Activated naive CD4-positive, alpha-beta T cell treated with anti-CD3 and anti-CD28 coated beads, Interleukin-2, amount 50 U/mL, for 72 hours (primary cell): Measurements from ENCODE around the gene ATAD1. TPM values are rescaled to one million over a fixed set of nuclear protein-coding genes. Genes with fewer than 3 reads are reported as not detected.
"Not testable (repeated sequence)": the region's sequence is repeated elsewhere in the genome, so short reads cannot be mapped to it uniquely, and the experiment has no call there.

Source experiments
- ATAC-seq, 2 donors: fragments of 150-1000 bp; cut with Tn5 transposase; 2 replicates each; pipeline ENCODE4 v1.10.0; 2021; ENCODE audit warnings: mild to moderate bottlenecking in 2 of 2, moderate library complexity in 2 of 2
- DNase-seq, 2 donors: peaks; one replicate each; pipeline ENCODE4 v3.0.0; 2021 to 2022; ENCODE audit warnings: low spot score in 2 of 2
- H3K27ac Mint-ChIP-seq, 2 donors: one replicate each; pipeline ENCODE4 v1.8.0; 2022; ENCODE audit warnings: mild to moderate bottlenecking in 2 of 2, mixed read lengths in 2 of 2
- H3K36me3 Mint-ChIP-seq, 2 donors: one replicate each; pipeline ENCODE4 v1.8.0; 2022; ENCODE audit warnings: mixed read lengths in 2 of 2
- H3K9me3 Mint-ChIP-seq, 2 donors: one replicate each; pipeline ENCODE4 v1.8.0; 2022; ENCODE audit warnings: mixed read lengths in 2 of 2
- total RNA-seq, 2 donors: library from RNA; stranded (reverse); gene quantifications; one replicate each; pipeline ENCODE4 v1.2.3, GENCODE V29; 2022

The ATAD1 gene
- total RNA-seq, 2 donors from 2014 or later = 35.0 to 51.6 TPM

DNA sequence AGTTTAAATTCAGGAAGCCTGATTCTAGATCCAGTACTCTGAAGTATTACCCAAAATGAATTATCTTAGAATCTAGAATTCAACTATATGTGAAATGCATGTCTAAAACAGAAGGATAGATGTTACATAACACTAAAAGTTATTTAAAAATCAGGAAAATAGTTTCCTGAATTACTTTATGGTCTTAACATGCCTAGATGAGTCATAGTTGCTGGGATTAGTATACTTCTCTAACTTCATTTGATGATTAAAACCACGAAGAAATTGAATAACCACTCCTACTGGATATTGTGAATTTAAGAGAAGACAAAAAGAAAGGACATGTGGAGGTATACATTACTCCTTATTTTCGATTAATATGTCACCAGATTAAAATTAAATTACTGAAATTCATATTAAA, 65.5 kb downstream of the ATAD1 start:
- Mint-ChIP-seq H3K36me3 (peaks cover 5 to 27% of the 10 kb centered on the region in 2 donors), H3K27ac (no peak overlapping the region), H3K9me3 (peaks cover 0 to 3% of the 10 kb centered on the region in 2 donors)
- DNase-seq (no peak), ATAC-seq (no peak)

DNA sequence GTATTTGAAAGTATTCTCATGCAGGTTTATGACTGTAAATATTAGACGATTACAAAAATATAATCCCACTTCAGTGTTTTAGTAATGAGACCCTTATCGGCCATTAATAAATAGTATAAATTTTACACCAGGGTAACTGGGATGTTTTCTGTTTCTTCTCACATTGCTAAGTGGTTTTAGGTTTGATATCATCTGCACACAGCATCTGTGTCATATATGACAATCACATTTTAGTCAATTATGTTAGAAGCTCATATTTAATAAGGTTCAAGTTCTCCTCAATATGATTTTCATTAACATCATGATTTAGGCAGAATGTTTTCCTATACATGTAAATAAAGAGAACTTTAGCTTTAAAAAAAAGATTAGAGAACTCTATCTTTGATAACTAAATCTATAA, 66.8 kb downstream of the ATAD1 start:
- ATAC-seq (no peak), DNase-seq (no peak)
- Mint-ChIP-seq H3K9me3 (peaks cover 0 to 3% of the 10 kb centered on the region in 2 donors), H3K27ac (no peak overlapping the region), H3K36me3 (peaks cover 5 to 27% of the 10 kb centered on the region in 2 donors)

- peak; percentile 46 to 76 for ATAC-seq
- peaks cover 0 to 3% of the 10 kb centered on the region in 2 donors for H3K9me3 Mint-ChIP-seq
- peaks cover 5 to 24% of the 10 kb centered on the region in 2 donors for H3K36me3 Mint-ChIP-seq
- peak overlapping the region in 1 of 2 donors; percentile 26 for H3K27ac Mint-ChIP-seq
- no peak for DNase-seq
Observed at GRCh38 chr10:87750817-87751216, 67.2 kb downstream of the ATAD1 start.

DNA sequence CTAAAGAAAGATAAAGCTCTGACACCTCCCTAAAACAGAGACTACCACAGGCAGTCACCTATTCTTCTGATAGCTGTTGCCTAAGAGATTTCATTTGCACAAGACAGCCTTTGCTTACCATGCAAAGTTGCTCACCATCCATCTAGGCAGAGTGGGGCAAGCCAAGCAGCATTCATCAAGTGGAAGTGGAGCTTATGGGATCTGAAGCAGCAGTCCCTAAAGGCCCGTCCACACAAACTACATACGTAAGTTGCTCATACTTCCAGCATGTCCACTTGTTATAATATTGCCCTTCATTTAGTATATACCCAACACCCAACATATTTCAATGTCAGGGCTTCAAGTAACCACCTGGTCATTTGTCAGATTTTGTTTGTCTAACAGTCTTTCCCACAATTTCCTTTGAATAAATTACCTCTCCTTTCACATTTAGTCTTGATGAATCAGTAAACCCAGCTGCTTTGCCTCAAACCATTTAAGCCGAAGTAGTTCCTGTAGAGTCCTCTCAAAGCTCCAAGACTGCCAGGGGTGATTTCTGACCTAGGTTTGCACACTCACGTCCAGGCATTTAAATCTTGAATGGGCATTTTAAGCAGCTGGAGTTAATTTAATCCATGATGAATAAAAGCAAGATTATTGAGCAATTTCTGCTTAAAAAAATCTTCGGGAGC, 67.9 kb downstream of the ATAD1 start:
- H3K27ac Mint-ChIP-seq = peak overlapping the region in 1 of 2 donors; percentile 26

DNA sequence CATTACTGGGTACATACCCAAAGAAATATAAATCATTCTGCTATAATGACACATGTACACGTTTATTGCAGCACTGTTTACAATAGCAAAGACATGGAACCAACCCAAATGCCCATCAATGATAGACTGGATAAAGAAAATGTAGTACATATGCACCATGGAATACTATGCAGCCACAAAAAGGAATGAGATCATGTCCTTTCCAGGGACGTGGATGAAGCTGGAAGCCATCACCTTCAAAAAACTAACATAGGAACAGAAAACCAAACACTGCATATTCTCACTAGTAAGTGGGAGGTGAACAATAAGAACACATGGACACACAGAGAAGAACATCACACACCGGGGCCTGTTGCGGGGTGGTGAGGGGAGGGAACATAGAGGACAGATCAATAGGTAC, 69.8 kb downstream of the ATAD1 start:
- H3K36me3 Mint-ChIP-seq = peaks cover 0 to 11% of the 10 kb centered on the region in 2 donors
- DNase-seq, H3K9me3 Mint-ChIP-seq, H3K27ac Mint-ChIP-seq, ATAC-seq: not testable (repeated sequence)

More for the DNA sequence above, 67.9 kb downstream of the ATAD1 start:
- Mint-ChIP-seq H3K9me3 (peaks cover 0 to 3% of the 10 kb centered on the region in 2 donors), H3K36me3 (peaks cover 5 to 20% of the 10 kb centered on the region in 2 donors)
- peak; percentile 38 to 42 for ATAC-seq
- DNase-seq = no peak

DNA sequence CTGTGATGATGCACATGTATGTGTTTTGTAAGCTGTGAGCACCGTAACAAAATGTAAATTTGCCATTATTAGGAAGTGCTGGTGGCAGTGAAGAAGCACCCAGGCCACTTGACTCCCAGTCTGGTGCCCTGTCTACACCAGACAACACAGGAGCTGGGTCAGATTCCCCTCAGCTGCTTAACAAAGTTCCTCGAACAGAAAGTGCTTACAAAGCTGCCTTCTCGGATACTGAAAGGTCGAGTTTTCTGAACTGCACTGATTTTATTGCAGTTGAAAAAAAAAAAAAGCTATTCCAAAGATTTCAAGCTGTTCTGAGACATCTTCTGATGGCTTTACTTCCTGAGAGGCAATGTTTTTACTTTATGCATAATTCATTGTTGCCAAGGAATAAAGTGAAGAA, 71.1 kb downstream of the ATAD1 start:
- ATAC-seq (no peak), DNase-seq (no peak)
- H3K27ac Mint-ChIP-seq = no peak overlapping the region
- peaks cover 0 to 6% of the 10 kb centered on the region in 2 donors for H3K36me3 Mint-ChIP-seq
- peaks cover 0 to 3% of the 10 kb centered on the region in 2 donors for H3K9me3 Mint-ChIP-seq

DNA sequence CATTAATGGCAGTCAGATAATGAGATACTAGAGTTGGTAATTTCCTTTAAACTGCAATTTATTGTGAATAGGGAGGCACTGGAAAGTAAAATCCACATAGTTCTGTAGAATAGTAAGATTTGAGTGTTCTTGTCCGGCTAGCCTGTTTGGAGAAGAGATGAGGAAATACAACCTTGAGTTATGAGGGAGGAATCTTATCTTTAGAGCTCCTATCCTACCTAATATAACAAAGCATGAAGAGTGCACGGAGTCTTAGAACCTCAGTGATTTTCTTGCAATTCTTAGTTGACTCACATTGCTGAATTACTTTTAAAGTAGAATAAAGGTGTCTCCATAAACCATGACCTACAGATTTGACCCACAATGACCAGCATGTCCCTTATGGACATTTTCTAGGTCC, 73.4 kb downstream of the ATAD1 start:
- peaks cover 0 to 6% of the 10 kb centered on the region in 2 donors for H3K36me3 Mint-ChIP-seq

DNA sequence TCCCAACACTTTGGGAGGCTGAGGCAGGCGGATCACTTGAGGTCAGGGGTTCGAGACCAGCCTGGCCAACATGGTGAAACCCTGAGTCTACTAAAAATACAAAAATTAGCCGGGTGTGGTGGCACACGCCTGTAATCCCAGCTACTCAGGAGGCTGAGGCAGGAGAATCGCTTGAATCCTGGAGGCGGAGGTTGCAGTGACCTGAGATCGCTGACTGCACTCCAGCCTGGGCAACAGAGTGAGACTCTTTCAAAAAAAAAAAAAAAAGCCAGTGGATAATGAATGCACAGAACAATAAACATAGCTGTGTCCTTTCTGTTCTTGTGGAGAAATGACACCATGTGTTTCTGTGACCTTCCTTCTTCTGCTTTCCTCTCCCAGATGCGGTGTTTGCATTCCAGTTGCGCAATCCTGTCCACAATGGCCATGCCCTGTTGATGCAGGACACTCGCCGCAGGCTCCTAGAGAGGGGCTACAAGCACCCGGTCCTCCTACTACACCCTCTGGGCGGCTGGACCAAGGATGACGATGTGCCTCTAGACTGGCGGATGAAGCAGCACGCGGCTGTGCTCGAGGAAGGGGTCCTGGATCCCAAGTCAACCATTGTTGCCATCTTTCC, 74.9 kb downstream of the ATAD1 start:
- H3K36me3 Mint-ChIP-seq, ATAC-seq, DNase-seq, H3K9me3 Mint-ChIP-seq: not testable (repeated sequence)
- peak overlapping the region in 1 of 2 donors; percentile 29 for H3K27ac Mint-ChIP-seq

More for the DNA sequence above, 73.4 kb downstream of the ATAD1 start:
- DNase-seq (no peak), ATAC-seq (no peak)
- Mint-ChIP-seq H3K9me3 (peaks cover 0 to 3% of the 10 kb centered on the region in 2 donors), H3K27ac (no peak overlapping the region)

DNA sequence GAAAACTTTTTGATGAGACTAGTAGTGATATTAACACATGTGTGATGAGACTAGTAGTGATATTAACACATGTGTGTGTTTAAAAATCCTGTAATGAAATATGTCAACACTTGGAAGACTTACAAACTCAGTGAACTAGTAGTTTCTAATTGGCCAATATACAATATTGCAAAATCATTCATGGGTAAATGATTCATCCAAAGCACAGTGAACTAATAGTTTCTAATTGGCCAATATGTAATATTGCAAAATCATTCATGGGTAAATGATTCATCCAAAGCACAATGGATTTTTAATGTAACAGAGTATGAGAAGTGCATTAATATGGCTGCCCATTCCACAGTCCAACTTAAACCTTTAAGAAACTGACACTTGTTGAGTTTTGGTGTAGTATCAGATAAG, 77.8 kb downstream of the ATAD1 start:
- no peaks in the 10 kb centered on the region for H3K36me3 Mint-ChIP-seq
- H3K9me3 Mint-ChIP-seq = no peaks in the 10 kb centered on the region
- no peak overlapping the region for H3K27ac Mint-ChIP-seq
- peak in 1 of 2 donors; percentile 34 for ATAC-seq
- DNase-seq = no peak

- H3K27ac Mint-ChIP-seq = no peak overlapping the region
- no peak for ATAC-seq
- no peaks in the 10 kb centered on the region for H3K36me3 Mint-ChIP-seq
- DNase-seq = no peak
- H3K9me3 Mint-ChIP-seq = no peaks in the 10 kb centered on the region
Observed at GRCh38 chr10:87739703-87740102, 78.3 kb downstream of the ATAD1 start.

DNA sequence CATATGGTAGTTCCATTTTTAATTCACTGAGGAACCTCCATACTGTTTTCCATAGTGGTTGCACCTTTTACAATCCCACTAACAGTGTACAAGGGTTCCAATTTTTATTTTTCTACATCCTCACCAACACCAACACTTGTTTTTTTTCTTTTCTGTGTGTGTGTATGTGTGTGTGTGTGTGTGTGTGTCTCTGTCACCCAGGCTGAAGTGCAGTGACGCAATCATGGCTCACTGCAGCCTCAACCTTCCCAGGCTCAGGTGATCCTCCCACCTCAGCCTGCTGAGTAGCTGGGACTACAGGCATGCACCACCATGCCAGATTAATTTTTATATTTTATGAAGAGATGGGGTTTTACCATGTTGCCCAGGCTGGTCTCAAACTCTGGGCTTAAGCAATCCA, 79.8 kb downstream of the ATAD1 start:
- not testable (repeated sequence) for ATAC-seq, H3K27ac Mint-ChIP-seq, H3K36me3 Mint-ChIP-seq, DNase-seq, H3K9me3 Mint-ChIP-seq

DNA sequence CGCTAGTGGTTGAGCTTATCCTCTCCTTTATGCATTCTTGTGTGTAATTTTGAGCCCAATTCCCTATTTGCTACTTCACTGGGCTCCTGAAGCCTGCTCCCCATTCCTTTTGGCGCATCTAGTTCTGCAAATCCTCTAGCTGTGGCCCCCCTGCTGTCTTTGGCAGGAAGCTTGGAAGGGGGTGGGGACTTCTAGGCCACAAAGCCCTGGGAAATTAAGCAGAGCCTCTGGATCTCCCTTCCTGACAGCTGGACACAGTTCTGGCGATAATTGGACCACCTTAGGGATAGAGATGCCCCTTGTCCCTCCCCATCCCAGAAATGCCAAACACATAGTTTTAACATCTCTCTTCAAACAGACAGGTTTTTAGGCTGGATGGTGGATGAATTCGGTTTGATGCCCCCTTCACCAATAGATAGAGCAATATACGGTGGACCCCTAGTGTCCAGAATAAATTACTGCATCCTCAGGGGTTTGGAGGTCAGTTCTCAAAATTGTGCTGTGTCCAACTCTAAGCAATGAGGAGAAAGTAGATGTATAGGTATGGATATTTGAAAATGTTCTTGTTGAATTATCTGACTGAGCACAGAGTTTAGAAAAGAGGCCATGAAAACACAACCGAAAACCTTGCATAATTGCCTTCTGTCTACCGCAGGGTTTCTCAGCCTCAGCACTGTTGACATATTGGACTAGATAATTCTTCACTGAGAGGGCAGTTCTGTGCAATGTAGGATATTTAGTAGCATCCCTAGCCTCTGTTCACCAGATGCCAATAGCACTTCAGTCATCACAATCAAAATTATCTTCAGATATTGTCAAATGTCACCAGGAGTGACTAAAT, 82.8 kb downstream of the ATAD1 start:
- peak; percentile 28 to 58 for ATAC-seq
- no peaks in the 10 kb centered on the region for H3K9me3 Mint-ChIP-seq
- no peak for DNase-seq
- H3K27ac Mint-ChIP-seq = no peak overlapping the region
- no peaks in the 10 kb centered on the region for H3K36me3 Mint-ChIP-seq

GRCh38 chr10:87733081-87733480, 84.9 kb downstream of the ATAD1 start:
- no peak overlapping the region for H3K27ac Mint-ChIP-seq
- no peaks in the 10 kb centered on the region for H3K36me3 Mint-ChIP-seq
- H3K9me3 Mint-ChIP-seq = no peaks in the 10 kb centered on the region
- DNase-seq (no peak), ATAC-seq (no peak)

GRCh38 chr10:87729940-87730339, 88.1 kb downstream of the ATAD1 start:
- DNase-seq = no peak
- Mint-ChIP-seq H3K27ac (no peak overlapping the region), H3K36me3 (no peaks in the 10 kb centered on the region), H3K9me3 (no peaks in the 10 kb centered on the region)
- ATAC-seq = no peak

- DNase-seq (no peak), ATAC-seq (no peak)
- Mint-ChIP-seq H3K27ac (no peak overlapping the region), H3K9me3 (no peaks in the 10 kb centered on the region), H3K36me3 (no peaks in the 10 kb centered on the region)
Observed at GRCh38 chr10:87724789-87725188, 93.2 kb downstream of the ATAD1 start.

DNA sequence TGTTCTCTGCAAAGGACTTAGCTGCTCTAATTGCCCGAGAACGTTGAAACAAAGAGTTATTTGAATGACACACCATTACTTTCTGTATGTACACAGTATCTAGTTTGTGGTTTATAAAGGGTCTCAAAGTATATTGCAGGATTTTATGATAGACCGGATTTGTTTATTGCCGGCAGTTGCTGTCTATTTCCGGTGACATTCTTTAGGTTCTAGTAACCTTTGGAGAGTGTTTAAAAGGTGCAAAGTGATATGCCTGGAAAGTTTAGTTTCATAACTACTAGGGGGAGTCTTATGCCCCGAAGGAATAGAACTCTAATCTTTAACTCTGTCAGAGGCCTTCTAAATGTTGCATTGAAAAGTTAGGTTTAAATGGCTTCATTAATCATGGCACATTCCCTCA, 94.5 kb downstream of the ATAD1 start:
- H3K36me3 Mint-ChIP-seq = no peaks in the 10 kb centered on the region
- H3K27ac Mint-ChIP-seq = no peak overlapping the region
- DNase-seq (no peak), ATAC-seq (no peak)
- H3K9me3 Mint-ChIP-seq = no peaks in the 10 kb centered on the region

- ATAC-seq = no peak
- Mint-ChIP-seq H3K9me3 (no peaks in the 10 kb centered on the region), H3K36me3 (no peaks in the 10 kb centered on the region), H3K27ac (no peak overlapping the region)
- DNase-seq = no peak
Observed at GRCh38 chr10:87722716-87723115, 95.3 kb downstream of the ATAD1 start.
